Activated T-helper 1 cell treated with Interleukin-2 at 50 U/mL for 16 hours (primary cell): ENCODE results near the gene FRMD5.

Experiments
- DNase-seq: peaks from one replicate; pipeline ENCODE4 v3.0.0-alpha.2; 2020; ENCODE audit warnings: low read depth

The FRMD5 gene

GRCh38 chr15:43927203-43927602 lies 267.9 kb downstream of the FRMD5 start:
- no peak for DNase-seq

- no peak for DNase-seq
These were observed 271.5 kb downstream of the FRMD5 start for GRCh38 chr15:43923553-43923952.

GRCh38 chr15:43922021-43922420 lies 273.1 kb downstream of the FRMD5 start:
- no peak for DNase-seq

GRCh38 chr15:43920815-43921214 lies 274.3 kb downstream of the FRMD5 start:
- no peak for DNase-seq

- no peak for DNase-seq
These were observed 274.8 kb downstream of the FRMD5 start for GRCh38 chr15:43920254-43920600.

GRCh38 chr15:43919540-43920253 lies 275.4 kb downstream of the FRMD5 start:
- DNase-seq: no peak

GRCh38 chr15:43918717-43919116 lies 276.4 kb downstream of the FRMD5 start:
- DNase-seq: no peak

- DNase-seq: no peak
These were observed 278.8 kb downstream of the FRMD5 start for GRCh38 chr15:43916326-43916660.

- no peak for DNase-seq
These were observed 279.3 kb downstream of the FRMD5 start for GRCh38 chr15:43915631-43916325.

- no peak for DNase-seq
These were observed 281.1 kb downstream of the FRMD5 start for GRCh38 chr15:43913941-43914340.

- no peak for DNase-seq
These were observed 281.9 kb downstream of the FRMD5 start for GRCh38 chr15:43913026-43913780.

- no peak for DNase-seq
These were observed 282.9 kb downstream of the FRMD5 start for GRCh38 chr15:43912208-43912607.

GRCh38 chr15:43911235-43911781 lies 283.8 kb downstream of the FRMD5 start:
- no peak for DNase-seq

- no peak for DNase-seq
These were observed 286.5 kb downstream of the FRMD5 start for GRCh38 chr15:43908516-43909050.

GRCh38 chr15:43905755-43906154 lies 289.3 kb downstream of the FRMD5 start:
- DNase-seq: no peak

- DNase-seq: peak; percentile 6
These were observed 291.2 kb downstream of the FRMD5 start for GRCh38 chr15:43903864-43904290.

- DNase-seq: no peak
These were observed 293.6 kb downstream of the FRMD5 start for GRCh38 chr15:43901495-43901894.

GRCh38 chr15:43900996-43901395 lies 294.1 kb downstream of the FRMD5 start:
- no peak for DNase-seq

GRCh38 chr15:43899928-43900327 lies 295.1 kb downstream of the FRMD5 start:
- no peak for DNase-seq

GRCh38 chr15:43898891-43899290 lies 296.2 kb downstream of the FRMD5 start:
- DNase-seq: no peak

GRCh38 chr15:43896543-43896942 lies 298.5 kb downstream of the FRMD5 start:
- no peak for DNase-seq

GRCh38 chr15:43895586-43895985 lies 299.5 kb downstream of the FRMD5 start:
- DNase-seq: no peak

- DNase-seq: no peak
These were observed 301.1 kb downstream of the FRMD5 start for GRCh38 chr15:43893956-43894355.
